Right lobe of liver (tissue), 6 donors: ENCODE measurements around the gene BAZ2A. TPM values are rescaled to one million over a fixed set of nuclear protein-coding genes. Genes with fewer than 3 reads are reported as not detected.

Experiments used
- ATAC-seq, 4 donors: fragments of 200-7000 bp; cut with Tn5 transposase; one replicate each; pipeline ENCODE4 v1.9.1; 2020; ENCODE audit warnings: mild to moderate bottlenecking in 4 of 4, moderate library complexity in 4 of 4
- DNase-seq, 3 donors: peaks; one replicate each; pipeline ENCODE4 v3.0.0-alpha.2; 2020
- H3K27ac ChIP-seq, 3 donors: fragments of 200-600 bp; one replicate each; pipeline ENCODE4 v1.8.0; 2022
- H3K27me3 ChIP-seq, 2 donors: fragments of 200-600 bp; one replicate each; pipeline ENCODE4 v1.8.0; 2022
- H3K36me3 ChIP-seq, 4 donors: fragments of 200-600 bp; sonication (generic) in 1 of 4; one replicate each; pipeline versions ENCODE4 v1.5.1 to v1.8.0; 2017 to 2022; ENCODE audit warnings: control low read depth in 1 of 4
- H3K4me1 ChIP-seq, 4 donors: fragments of 200-600 bp; sonication (generic) in 1 of 4; one replicate each; pipeline versions ENCODE4 v1.5.1 to v1.8.0; 2017 to 2022; ENCODE audit warnings: control low read depth in 1 of 4
- H3K4me3 ChIP-seq, 3 donors: fragments of 200-600 bp; one replicate each; pipeline ENCODE4 v1.8.0; 2022
- H3K9me3 ChIP-seq, 4 donors: fragments of 200-600 bp; sonication (generic) in 1 of 4; one replicate each; pipeline versions ENCODE4 v1.5.1 to v1.8.0; 2017 to 2022; ENCODE audit warnings: control low read depth in 1 of 4
- CTCF ChIP-seq, 4 donors: fragments of 200-600 bp in 3 of 4; fragments of 450-650 bp in 1 of 4; IDR thresholded peaks; one replicate each; pipeline versions ENCODE4 v1.5.1 to v1.8.0; 2016 to 2022; ENCODE audit warnings: antibody characterized with exemption in 4 of 4, mild to moderate bottlenecking in 2 of 4
- POLR2A ChIP-seq: fragments of 450-650 bp; IDR thresholded peaks from one replicate; pipeline ENCODE4 v1.6.1; 2017; ENCODE audit warnings: antibody characterized with exemption, mild to moderate bottlenecking
- WGBS: methylation state at CpG from one replicate; pipeline ENCODE4 v1.1.6; 2018; ENCODE audit warnings: low coverage, low lambda C conversion rate; ENCODE audit not compliant: insufficient coverage; ENCODE audit errors: missing lambda C conversion rate; 5-methylcytosine and 5-hydroxymethylcytosine counted together
- intact Hi-C, 2 donors: fragments of 100-400 bp; cut with DNase I; formaldehyde crosslinking; loops; one replicate each; pipeline versions ENCODE4 v1.11.2 to v1.14.1; 2022
- total RNA-seq, 6 experiments: library from RNA; depleted of rRNA in 2 of 6; stranded (reverse); fragments of >200 nt in 2 of 6; fragmentation: NEBNext Ultra II Directional in 3 of 6; extraction: Animal tissue kit (Norgen Biotek cat#: 25700) in 3 of 6; gene quantifications; one replicate each; pipeline versions ENCODE4 v1.1.0 to v1.2.4, GENCODE V29; 2016 to 2023
- donor health status: DM: no; HTN: yes; CAD: no.
- donor health status: DM: no; HTN: no; CAD: no.
- donor health status: DM: no; HTN: no; CAD: no.
- donor health status: DM: no; HTN: yes; CAD: no.
- donor health status: DM: no; HTN: yes; CAD: no.

The BAZ2A gene
- total RNA-seq, 6 experiments from 2014 or later: 21.8 to 45.7 (median 33.4) TPM

GRCh38 chr12:56634242-56634836 is 4.2 kb upstream of the BAZ2A start:
- H3K27me3 ChIP-seq: no peaks in the 10 kb centered on the region
- intact Hi-C loops: no loop called here
- peak in 2 of 4 donors; percentile 1 for ATAC-seq
- H3K4me3 ChIP-seq: peak overlapping the region; percentile 64 to 88 (median 86)
- WGBS: 0% methylated on average over 21 of the region's 27 CpGs
- H3K27ac ChIP-seq: peak overlapping the region; percentile 84 to 92 (median 90)
- H3K9me3 ChIP-seq: no peaks in the 10 kb centered on the region
- TF ChIP-seq CTCF (IDR thresholded peaks at IDR 0.05): no peak
- TF ChIP-seq POLR2A: no peak
- peak; percentile 67 to 70 (median 67) for DNase-seq
- H3K4me1 ChIP-seq: peaks cover 0 to 50% (median 17%) of the 10 kb centered on the region in 4 donors
- H3K36me3 ChIP-seq: peaks cover 0 to 20% (median 14%) of the 10 kb centered on the region in 4 donors

GRCh38 chr12:56633468-56634241 is 3.5 kb upstream of the BAZ2A start:
- Histone ChIP-seq H3K9me3 (no peaks in the 10 kb centered on the region), H3K4me1 (peaks cover 0 to 52% (median 17%) of the 10 kb centered on the region in 4 donors), H3K27me3 (no peaks in the 10 kb centered on the region), H3K4me3 (peak overlapping the region; percentile 64 to 88 (median 86)), H3K27ac (peak overlapping the region in 2 of 3 donors; percentile 90 to 92), H3K36me3 (peaks cover 0 to 14% (median 10%) of the 10 kb centered on the region in 4 donors)
- 40% methylated on average over 11 of the region's 12 CpGs for WGBS
- TF ChIP-seq POLR2A (no peak), CTCF (IDR thresholded peaks at IDR 0.05) (no peak)
- DNase-seq (no peak), ATAC-seq (no peak)
- intact Hi-C loops: no loop called here

GRCh38 chr12:56632701-56633467 is 2.8 kb upstream of the BAZ2A start:
- Histone ChIP-seq H3K36me3 (peaks cover 0 to 6% (median 3%) of the 10 kb centered on the region in 4 donors), H3K9me3 (no peaks in the 10 kb centered on the region), H3K27ac (peak overlapping the region in 2 of 3 donors; percentile 33 to 52), H3K27me3 (no peaks in the 10 kb centered on the region), H3K4me3 (peak overlapping the region in 1 of 3 donors; percentile 4), H3K4me1 (peaks cover 0 to 55% (median 16%) of the 10 kb centered on the region in 4 donors)
- DNase-seq (no peak), ATAC-seq (no peak)
- intact Hi-C loops: no loop called here
- no peak for TF ChIP-seq POLR2A
- TF ChIP-seq CTCF (IDR thresholded peaks at IDR 0.05): no peak
- WGBS: 8% methylated on average over 2 of the region's 4 CpGs
